Fibroblast of peridontal ligament (primary cell): Measurements from ENCODE around the gene DTX1.

Source experiments
- DNase-seq: peaks from one replicate; pipeline ENCODE4 v3.0.0-alpha.2; 2010; ENCODE audit errors: extremely low read depth

DTX1 gene

DNA sequence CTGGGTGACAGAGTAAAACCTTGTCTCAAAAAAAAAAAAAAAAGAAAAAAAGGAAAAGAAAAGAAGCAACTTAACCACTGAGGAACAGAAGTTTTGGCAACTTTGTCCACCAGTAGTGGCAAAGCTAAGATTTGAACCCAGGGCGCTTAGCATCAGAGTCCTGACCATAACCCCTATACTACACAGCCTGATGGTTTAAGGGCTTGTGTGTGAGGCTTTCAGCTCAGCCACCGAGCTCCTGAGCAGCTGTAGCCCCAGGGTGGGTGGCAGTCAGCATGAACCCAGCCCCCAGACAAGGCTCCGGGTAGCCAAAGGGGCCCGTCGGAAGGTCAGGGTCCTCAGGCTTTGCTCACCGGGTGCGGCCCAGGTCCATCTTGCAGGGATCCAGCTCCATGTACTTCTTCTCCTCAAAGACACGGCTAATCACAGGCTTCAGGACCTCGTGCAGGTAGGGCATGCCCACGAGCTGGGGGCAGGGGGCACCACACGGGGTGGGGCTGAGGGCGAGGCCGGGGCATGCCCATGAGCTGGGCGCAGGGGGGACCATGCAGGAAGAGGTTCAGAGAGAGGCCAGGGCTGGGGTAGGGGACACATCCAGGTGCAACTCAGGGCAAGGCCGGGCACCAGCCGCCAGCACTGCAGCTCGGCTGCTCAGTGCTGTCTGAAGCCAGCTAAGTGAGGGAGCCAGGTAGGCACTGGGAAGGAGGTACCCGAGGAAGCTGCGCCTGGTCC is 58.1 kb downstream of the DTX1 start:
- no peak for DNase-seq

DNA sequence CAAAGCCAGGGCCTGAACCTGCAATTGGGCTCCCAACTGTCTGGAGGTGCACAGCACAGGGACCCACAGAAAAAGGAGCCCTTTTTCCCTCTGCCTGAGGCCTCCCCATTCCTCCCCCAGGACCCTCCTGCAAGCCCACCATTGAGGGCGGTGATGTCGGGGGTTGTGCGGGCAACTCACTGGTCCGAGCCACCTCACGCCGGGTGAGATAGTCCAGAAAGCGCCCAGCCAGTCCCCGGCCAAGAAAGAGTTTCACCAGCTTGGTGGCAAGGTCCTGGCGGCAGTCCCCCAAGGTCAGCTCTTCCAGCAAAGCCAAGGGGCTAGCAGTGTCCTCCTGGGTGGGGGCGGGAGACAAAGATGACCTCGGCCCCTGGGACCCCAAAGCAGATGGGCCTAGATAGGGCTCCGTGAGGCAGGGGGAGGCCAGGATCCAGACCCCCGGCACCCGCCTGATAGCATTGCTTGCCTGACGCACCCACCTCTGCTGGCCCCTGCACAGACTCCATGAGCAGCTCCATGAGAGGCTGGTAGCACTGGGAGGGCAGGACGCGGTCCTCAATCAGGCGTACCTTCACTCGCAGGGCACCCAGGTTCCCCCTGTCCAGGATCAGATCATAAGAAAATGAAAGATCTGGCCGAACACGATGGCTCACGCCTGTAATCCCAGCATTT is 59.1 kb downstream of the DTX1 start:
- DNase-seq = no peak

DNA sequence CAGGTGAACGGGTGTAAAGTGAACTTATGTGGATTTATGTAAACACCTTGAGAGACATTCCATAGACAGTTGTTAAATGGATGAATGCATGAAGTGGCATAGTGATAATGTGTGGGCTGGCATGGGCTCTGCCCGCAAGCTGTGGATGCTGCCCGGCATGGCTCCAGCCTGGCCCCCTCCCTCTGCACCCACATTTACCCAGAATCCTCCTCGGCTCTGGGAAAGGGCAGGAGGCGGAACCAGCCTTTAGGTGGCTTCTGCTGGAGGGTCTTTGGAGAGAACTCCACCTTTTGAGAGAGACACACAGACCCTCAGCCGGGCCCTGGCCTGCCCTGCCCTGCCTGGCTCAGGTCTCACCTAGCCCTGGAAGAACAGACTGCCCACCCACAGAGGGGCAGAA is 60.3 kb downstream of the DTX1 start:
- no peak for DNase-seq

DNA sequence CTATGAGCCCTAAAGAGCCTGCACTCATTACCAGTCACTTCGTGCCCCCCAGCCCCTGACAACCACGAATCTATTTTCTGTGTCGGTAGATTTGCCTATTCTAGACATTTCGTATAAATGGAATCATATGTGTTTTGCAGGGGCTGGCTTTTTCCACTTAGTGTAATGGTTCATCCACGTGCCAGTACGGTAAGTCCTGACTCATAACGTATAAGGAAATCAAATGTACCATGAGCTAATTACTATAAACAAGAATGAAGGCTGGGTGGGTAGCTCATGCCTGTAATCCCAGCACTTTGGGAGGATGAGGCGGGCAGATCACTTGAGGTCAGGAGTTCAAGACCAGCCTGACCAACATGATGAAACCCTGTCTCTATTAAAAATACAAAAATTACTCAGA is 61.2 kb downstream of the DTX1 start:
- DNase-seq = peak; percentile 49

DNA sequence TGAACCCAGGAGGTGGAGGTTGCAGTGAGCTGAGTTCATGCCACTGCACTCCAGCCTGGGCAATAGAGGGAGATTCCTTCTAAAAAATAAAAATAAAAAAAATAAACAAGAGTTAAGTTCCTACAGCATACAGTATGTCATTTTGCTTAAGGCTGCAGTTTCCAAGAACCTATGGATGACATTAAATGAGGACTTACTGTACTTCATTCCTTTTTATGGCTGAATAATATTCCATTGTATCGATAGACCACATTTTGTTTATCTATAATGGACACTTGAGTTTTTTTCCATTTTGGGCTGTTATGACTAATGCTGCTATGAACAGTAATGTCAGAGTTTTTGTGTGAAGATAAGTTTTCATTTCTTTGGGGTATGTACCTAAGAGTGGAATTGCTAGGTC is 61.6 kb downstream of the DTX1 start:
- DNase-seq = no peak

DNA sequence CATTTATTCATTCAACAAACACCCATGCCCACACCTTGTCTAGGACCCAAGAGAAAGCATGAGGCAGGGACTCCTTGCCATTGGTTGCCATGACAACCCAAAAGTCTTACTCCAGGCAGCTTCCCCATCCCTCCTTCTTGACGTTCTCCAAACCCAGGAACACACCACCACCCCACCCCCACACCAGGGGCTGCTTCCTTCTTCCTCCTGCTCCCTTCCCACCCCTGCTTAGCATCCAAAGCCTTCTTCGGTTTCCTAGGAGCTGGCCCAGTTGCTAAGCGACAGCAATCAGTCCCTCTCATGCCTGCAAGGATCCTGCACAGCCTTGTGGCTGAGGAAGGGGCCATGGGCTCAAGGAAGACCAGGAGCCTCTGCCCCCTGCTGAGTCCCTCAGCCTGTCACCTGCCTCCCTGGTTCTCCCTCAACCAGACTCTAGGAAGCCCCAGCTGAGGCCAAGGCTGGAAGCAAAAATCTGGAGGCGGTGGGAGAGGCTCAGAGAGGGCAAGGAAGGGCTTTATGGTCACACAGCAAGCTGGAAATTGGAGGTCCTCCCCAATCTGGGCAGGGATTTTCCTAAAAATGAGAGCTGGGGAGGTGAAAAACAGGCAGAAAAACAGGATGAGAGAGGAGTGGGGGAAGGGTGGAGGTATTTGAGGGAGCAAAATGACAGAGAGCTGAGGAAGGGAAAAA is 63.6 kb downstream of the DTX1 start:
- DNase-seq = no peak

DNA sequence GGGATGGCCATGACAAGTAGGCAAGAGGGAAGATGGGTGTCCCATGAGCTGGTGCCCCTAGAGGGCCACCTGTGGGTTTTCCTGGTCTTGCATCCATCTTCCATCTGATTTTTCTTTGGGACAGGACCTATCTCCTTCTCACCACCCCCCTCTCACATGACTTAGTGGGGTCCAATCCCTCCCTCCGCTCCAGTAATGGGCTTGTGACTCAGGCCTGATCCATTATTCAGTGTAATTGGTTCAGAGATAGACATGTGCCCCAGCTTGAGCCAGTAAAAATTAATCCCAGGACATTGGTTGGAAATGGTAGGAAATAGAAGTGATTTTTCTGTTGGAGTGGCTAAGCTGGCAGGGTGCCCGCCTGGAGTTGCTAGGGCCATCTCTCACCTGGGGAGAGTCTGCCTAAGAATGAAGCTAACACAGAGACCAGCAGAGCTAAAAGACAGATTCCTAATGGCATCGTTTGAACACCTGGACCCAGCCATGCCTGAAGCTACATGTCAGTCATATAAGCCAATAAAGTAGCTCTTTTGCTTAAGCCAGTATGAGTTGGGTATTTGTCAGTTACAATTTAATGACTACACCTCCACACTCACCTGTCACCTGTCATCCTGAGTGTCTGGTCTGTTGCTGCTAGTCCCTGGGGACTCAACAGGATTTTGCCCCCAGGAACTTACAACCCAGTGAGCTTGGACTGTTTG is 64.3 kb downstream of the DTX1 start:
- DNase-seq = no peak

DNA sequence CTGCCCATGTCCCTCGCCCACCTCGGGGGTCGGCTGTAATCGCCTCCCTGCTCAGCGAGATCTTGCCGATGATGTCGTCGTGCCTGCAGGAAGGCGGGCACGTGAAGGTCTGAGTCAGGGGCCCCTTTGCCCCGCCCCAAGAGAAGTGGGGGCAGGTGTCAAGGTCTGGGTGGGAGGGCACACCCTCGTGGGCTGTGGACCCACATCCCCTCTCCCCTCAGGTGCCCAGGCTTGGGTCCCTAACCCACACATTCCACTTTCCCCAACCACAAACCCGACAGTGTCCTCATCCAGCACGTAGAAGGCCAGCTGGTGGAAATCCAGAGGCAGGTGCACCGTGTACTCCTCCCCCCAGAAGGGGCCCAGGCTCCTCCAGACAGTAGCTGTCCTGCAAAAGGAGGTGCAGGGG is 71.3 kb downstream of the DTX1 start:
- DNase-seq = no peak

DNA sequence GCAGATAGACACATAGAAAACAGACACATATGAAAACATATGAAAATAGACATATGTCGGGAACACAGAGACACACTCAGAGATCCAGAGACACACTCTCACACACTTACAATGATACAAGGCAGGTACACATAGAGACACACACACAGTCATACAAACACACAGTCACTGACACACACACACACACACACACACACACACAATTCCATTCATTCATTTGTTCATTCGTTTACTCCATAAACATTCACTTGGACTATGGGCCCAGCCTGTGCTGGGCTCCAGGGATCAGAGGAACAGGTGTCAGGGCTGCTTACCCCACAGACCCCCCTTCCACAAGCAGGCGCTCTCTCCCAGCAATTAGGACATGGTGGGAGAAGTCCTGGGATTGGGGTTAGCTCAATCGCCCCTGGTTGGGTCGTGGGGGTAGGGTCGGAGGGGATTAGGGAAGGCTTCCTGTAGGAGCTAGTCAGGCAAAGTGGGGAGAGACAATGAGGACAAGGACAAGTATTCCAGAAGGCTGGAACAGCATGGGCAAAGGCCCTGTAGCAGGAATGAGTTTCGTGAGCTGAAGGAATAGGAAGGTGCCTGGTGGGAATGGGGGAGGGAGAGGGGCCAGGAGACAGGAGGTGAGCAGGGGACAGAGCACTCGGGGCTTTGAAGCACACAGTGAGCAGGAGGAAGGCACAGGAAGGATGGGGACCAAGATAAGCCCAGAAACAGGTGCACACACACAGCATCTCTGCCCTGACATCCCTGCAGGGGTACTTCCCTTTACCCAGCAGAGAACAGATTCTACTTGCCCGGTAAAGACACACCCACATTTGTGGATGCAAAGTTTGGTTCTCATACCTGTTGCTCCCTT is 72.5 kb downstream of the DTX1 start:
- DNase-seq = no peak

DNA sequence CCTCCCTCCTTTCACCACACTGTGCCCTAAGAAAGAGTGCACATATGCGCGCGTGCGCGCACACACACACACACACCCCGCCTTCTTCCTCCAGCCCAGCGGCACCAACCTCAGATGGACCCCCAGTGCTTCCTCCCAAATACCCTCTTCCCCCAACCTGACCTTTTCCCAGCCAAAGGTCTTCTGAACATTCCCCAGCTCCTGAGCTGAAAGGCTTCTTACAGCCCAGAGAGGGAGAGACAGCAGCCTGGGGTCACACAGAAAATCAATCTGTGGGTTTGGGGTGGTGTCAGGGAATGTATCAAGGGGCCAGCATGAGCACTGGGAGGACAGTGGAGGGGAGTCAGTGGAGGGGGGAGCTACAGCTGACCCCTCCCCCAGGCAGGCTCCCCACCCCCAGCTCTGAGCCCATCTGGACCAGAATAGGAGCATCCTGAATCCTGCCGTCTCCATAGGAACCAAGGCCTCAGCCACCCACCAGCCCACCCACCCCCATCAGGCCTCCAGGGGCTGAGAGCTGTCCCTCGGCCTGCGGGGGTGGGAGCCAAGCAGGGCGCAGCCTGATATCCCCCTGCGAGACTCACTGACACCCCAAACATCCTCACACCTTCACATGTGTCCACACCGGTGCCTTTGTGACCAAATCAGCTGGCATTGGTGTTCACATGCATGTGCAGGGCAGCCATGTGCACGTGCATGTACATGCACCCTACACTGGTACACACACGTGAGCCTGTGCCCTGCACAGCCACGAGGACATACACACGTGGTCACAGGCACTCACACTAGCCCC is 73.3 kb downstream of the DTX1 start:
- DNase-seq = no peak

DNA sequence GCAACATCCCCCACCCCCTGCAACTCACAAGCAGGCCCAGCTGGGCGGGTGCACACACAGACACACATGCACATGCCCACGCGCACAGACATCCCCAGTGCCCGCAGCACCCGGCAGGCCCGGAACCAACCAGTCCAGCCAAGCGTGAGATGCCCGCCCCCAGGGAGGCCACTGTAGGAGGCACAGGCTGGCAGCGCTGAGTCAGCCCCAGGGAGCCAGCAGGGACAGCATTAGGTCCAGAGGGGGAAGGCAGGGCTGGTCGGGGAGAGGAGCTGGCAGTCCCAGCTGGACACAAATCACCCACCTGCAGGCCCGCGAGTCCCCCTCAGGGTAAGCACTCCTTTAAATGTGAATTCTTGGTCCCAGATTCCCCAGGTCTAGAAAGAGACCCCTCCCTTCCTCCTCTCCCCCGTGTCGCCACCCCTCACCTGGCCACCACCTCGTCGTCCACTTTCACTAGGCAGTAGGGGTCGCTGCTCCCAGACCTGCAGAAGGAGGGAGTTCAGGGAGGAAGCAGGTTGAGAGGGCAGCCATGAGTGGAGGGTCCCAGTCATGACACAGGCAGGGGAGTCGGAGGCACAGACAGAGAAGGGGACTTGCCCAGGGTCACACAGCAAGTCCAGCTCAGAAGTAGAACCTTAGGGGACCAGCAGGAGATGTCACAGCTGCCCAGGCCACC is 74.1 kb downstream of the DTX1 start:
- DNase-seq = no peak

DNA sequence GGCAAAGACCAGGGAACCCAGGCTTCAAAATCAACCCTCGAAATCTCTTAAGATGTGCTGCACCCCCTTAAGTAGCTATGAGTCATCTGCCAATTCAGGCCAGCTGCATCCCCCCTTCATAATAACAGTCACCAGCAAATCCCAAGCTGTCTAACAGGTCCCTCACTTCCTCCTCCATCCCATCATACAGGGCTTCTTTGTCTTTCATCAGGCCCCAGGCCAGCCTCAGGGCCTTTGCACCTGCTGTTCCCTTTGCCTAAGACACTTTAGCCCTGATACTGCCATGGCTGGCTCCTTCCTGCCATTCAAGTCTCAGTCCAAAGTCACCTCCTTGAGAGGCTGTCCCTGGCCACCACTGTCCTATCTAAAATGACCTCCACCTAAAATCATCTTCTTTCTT is 75.0 kb downstream of the DTX1 start:
- DNase-seq = no peak

DNA sequence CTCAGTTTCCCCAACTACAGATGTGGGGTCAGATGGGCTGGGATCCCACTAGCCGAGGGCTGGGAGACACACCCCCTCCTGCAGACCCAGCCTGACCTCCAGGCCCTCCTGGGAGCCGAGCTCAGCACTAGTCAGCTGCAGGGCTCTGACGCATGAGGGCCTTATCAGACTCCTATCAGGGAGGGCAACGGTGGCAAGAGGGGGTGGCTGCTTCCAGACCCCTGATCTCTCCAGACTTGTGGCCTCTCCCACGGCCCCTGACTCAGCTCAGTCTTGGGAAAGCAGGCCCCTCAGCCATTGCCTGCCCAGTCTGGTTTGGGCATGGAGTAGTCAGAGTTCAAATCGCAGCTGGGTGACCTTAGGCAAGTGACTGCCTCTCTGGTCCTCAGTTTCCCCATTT is 76.5 kb downstream of the DTX1 start:
- no peak for DNase-seq

DNA sequence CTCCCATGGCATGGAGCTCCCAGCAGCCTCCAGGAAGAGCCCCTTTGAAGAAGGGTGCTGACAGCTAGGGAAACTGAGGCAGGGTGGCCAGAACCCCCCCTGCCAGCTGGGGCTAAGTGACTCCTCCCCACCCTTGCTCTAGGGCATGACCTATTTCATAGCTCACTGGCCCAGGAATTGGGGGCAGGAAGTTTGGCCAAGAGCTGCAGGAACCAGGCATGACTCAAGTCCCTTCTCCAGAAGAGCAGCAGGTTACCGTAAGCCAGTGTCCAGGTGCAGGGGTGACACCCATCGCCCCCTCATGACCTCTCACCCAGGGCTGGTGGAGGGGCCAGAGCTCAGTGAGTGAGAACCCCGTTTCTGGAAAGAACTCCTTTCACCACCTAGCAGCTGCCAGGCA is 77.1 kb downstream of the DTX1 start:
- no peak for DNase-seq

DNA sequence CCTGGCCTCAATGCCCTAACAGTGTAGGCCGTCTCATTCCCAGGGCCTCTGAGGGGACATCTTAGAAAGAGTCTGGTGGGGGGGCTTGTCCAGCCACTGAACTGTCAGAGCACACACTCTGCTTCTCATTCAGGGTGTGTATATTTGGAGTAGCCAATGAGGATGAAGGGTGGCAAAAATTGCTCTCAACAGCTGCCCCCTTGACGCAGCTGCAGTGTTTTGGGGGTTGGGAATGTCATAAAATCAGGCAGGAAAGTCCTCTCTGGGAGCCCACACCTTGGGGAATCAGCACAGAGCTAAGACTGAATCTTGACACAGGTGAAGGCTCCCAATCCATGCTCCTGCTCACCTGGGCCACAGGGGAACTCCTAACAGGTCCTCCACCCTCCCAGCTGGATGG is 77.5 kb downstream of the DTX1 start:
- DNase-seq = no peak

DNA sequence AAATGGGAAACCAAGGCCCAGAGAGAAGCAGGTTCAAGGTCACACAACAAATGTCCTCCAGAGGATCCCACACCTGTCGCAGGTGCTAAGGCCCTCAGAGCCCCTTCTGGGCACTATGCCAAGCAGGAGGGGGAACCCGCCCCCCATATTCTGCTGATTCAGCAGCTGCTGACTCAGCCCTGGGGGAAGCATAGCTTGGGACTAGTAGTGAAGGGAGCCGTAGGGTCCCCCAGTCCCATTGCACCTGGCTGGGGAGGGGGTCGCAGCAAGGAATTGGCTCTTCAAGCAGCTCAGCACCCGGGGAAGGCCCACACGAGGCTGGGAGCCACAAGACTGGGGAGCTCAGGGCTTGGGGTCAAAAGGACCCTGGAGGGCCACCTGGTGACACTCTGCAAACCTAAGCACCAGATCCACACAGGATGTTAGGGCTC is 78.0 kb downstream of the DTX1 start:
- DNase-seq = no peak

DNA sequence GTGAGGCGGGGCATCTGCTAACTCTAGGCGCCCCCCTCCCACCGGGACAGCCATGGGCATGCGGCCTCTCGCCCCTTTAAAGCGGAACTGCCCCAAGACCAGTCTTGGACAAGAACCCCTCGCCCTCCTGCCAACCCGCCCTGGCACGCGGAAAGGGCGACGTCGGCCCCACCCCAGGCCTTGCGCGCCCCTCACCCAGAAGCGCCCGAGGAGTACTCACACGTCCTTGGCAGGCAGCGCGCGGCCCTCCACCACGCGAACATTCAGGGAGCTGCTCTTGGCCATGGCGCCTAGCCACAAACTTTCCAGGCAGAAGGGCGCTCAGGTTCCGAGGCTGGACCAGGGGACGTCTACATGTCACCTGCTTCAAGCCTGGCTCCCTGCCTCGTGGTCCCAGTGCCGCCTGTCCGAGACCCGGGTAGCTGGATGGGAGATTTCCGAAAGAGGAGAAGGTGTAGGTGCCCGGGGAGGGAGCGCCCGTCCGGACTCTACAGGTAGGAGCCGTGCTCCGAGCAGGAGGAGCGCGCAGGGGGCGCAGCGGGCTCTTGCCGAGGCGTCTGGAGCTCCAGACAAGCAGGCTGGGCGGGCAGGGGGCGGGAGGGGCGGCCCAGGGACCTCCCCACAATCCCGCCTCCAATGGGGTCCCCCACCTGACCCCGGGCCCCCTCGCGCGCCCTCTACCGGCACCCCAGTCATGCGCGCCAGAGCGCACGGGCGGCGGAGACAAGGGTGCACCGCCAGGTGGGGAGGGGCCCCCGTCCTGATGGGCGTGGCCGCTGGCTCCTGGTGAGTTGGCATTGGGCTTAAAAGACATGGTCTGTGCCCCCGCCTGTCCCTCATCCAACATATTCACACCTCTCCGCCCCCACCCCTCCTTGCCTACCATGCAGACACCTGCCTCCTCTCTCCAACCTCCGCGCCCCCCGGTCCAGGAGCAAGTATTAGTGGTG is 78.9 kb downstream of the DTX1 start, which contains the start of gene RASAL1:
Gene RASAL1 (minus strand): TSS at position 584 of the 950 bp plus-strand sequence. CDS start 299 bp downstream, at position 285.
- no peak for DNase-seq

DNA sequence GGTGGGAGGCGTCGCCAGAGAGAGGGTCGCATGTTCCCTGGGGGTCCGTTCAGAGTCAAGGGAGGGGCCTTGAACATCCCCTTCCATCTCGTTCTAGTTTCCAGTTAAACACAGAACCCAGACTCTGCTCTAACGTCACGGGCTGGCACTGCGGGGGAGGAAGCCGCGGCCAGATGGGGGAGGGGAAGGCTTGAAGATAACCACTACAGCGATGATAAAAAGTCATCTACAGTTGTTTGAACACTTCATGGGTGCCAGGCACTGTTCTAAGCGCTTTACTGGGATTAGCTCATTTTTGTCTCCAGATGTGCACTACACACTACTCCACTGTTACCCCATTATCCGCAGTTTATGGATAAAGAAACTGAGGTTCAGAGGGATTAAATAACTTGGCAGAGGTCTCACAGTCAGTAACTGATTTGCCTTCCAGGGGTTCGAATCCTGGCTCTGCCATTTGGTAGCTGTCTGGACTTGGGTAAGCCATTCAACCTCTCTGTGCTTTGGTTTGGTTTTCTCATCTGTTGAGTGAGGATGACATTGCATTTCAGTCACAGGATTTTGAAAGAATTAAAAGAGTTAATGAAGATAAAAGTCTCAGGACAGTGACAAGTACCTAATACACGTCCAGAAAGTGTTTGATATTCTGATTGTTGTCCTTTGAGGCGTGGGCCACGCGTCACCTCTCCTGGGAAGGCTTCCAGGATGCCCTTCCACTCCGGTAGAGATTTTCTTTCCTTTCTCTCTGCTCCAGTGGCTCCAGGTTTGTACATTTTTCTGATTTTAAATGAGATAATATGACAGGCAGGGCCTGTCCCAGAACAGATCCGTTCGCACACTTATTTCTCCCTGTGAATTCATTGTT is 79.8 kb downstream of the DTX1 start:
- DNase-seq = no peak
